ENCODE results near the gene ALDOA. TPM values are rescaled to one million over a fixed set of nuclear protein-coding genes. Genes with fewer than 3 reads are reported as not detected.

Gene ALDOA
- total RNA-seq, 1 donor from 2014 or later = 640 TPM

DNA sequence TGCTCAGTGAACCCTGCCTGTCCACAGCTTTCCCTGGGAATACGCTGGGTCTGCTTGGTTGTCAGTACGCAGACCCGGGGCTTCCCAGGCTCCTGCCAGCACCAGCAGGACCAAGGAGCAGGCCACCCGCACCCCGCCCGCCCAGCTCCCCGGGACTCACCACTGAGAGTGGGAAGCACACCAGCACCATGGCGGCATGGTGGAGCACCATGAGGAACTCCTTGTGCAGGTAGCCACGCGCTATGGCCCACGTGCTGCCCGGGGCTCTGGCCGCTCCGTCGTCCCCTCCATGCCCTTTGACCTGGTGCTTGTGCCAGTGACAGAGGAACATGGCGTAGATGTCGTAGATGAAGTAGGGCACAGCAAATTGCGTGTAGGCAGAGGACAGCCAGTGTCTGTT is 39.1 kb upstream of the ALDOA start:
- no peak for DNase-seq (ENCODE audit: low read depth, low spot score)
- H3K36me3 Mint-ChIP-seq (ENCODE audit: low read depth) = no peaks in the 10 kb centered on the region
- no peak overlapping the region for H3K27ac Mint-ChIP-seq (ENCODE audit: unreplicated experiment)
- H3K4me3 Mint-ChIP-seq = no peak overlapping the region
- TF ChIP-seq, protein P1, sequence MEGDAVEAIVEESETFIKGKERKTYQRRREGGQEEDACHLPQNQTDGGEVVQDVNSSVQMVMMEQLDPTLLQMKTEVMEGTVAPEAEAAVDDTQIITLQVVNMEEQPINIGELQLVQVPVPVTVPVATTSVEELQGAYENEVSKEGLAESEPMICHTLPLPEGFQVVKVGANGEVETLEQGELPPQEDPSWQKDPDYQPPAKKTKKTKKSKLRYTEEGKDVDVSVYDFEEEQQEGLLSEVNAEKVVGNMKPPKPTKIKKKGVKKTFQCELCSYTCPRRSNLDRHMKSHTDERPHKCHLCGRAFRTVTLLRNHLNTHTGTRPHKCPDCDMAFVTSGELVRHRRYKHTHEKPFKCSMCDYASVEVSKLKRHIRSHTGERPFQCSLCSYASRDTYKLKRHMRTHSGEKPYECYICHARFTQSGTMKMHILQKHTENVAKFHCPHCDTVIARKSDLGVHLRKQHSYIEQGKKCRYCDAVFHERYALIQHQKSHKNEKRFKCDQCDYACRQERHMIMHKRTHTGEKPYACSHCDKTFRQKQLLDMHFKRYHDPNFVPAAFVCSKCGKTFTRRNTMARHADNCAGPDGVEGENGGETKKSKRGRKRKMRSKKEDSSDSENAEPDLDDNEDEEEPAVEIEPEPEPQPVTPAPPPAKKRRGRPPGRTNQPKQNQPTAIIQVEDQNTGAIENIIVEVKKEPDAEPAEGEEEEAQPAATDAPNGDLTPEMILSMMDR (conservative IDR thresholded peaks at IDR 0.05) = no peak
- H3K9me3 Mint-ChIP-seq = no peaks in the 10 kb centered on the region
- H3K27me3 Mint-ChIP-seq (ENCODE audit: low read depth) = peaks cover 33% of the 10 kb centered on the region
- H3K4me1 Mint-ChIP-seq = peaks cover 11% of the 10 kb centered on the region

DNA sequence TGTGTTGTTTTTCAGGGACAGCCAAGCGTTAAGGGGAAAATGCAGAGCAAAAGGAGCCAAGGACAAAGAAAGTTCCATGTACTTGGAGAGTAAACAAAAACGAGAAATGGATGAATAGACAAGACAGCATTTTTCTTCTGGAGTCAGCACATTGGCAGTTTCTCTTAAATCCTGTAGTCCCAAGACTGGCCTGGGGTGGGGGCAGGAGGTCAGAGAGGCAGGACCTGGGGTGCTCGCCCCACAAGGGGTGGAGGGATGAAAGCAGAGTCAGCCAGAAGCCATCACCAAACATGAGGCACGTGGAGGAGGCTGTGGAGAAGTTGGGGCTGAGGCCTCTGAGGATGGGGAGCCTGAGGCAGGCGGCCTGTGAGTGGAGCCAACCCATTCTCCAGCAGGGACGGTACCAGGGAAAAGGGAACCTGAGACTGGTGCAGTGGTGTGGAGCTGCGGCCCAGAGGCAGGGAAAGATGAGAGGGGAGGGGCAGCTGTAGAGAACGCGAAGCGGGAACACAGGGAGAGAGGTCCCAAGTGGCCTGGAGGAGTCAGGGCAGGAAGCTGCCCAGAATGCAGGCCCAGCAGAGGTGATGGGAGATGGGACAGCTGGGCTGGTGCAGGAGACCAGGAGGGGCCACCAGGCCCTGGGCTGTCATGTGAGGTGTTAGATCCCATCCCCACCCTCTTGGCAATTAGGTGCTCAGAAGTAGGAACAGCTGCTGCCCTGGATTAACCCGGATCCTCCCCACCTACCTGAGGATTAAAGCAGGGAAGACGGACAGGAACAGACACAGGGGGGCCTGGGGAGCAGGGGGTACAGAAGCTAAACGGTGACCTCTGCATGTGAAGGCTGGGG is 37.7 kb upstream of the ALDOA start:
- H3K27ac Mint-ChIP-seq (ENCODE audit: unreplicated experiment) = no peak overlapping the region
- H3K4me3 Mint-ChIP-seq = peak overlapping the region; percentile 47
- no peak for DNase-seq (ENCODE audit: low read depth, low spot score)
- H3K36me3 Mint-ChIP-seq (ENCODE audit: low read depth) = no peaks in the 10 kb centered on the region
- peaks cover 40% of the 10 kb centered on the region for H3K27me3 Mint-ChIP-seq (ENCODE audit: low read depth)
- TF ChIP-seq, protein P1 (conservative IDR thresholded peaks at IDR 0.05) = no peak
- H3K9me3 Mint-ChIP-seq = no peaks in the 10 kb centered on the region
- peaks cover 20% of the 10 kb centered on the region for H3K4me1 Mint-ChIP-seq

DNA sequence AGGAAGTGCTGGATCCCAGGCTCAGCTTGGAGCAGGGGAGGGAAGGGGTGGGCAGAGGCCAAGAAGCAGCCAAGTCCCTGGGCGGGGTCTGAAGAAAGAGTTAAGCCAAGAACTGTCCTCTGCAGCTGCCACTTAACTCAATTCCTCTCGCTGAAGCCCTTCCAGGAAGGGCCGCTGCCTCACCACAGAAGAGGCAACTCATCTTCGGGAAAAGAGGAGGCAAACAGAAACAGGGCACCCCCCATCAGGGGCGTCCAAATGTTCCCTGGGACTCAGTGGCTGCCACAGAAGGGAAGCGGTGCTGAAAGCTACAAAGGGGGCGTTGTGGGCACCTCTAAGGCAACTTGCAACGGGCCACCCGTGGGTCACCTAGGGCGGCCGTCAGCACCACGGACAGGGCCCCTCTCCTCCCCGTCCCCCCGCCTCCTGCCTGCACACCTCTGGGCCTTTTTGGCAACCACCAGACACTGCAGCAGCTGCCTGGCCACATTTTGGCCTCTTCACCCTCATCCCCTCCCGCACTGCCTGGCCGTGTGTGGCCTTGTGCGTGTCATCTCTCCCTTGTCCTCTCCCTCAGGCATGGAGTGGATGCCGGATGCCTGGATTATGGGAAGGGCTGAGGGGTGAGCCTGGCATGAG is 37.0 kb upstream of the ALDOA start:
- no peak for DNase-seq (ENCODE audit: low read depth, low spot score)
- H3K36me3 Mint-ChIP-seq (ENCODE audit: low read depth) = no peaks in the 10 kb centered on the region
- H3K27me3 Mint-ChIP-seq (ENCODE audit: low read depth) = peaks cover 40% of the 10 kb centered on the region
- H3K27ac Mint-ChIP-seq (ENCODE audit: unreplicated experiment) = no peak overlapping the region
- TF ChIP-seq, protein P1 (conservative IDR thresholded peaks at IDR 0.05) = no peak
- no peak overlapping the region for H3K4me3 Mint-ChIP-seq
- H3K9me3 Mint-ChIP-seq = no peaks in the 10 kb centered on the region
- H3K4me1 Mint-ChIP-seq = peaks cover 20% of the 10 kb centered on the region

DNA sequence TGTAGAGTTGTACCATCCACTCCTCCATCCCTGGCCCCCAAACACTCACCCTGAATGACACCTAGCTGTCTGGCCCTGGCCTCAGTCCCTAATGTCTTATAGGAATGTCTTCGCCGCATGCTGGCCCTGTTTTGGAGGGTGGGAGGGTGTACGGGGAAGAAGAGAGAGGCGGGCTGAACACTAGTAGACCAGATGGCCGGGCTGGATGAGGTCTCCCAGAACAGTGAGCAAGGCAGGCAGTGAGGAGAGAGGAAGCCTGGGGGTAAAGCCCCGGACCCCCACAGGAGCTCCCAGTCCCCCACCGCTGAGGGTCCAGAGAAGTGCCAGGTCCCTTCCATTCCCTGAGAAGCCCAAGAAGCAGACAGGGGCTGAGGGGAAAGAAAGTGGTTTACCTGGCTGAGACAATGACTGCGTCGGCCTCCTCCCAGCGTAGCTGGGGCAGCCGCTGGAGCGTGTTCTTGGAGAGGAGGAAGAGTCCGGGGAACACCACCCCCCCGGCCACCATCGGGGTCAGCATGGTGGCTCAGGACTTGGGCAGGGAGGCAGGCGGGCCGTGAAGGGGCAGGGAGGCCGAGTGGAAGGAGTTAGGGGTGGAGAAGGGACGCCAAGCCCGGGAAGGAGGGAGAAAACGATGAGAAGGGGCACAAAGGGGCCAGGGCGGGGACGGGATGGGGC is 35.4 kb upstream of the ALDOA start:
- Mint-ChIP-seq H3K36me3 (ENCODE audit: low read depth) (no peaks in the 10 kb centered on the region), H3K27ac (ENCODE audit: unreplicated experiment) (no peak overlapping the region), H3K4me3 (peak overlapping the region; percentile 77), H3K9me3 (no peaks in the 10 kb centered on the region), H3K4me1 (peaks cover 20% of the 10 kb centered on the region), H3K27me3 (ENCODE audit: low read depth) (peaks cover 46% of the 10 kb centered on the region)
- TF ChIP-seq, protein P1 (conservative IDR thresholded peaks at IDR 0.05) = no peak
- DNase-seq (ENCODE audit: low read depth, low spot score) = no peak

DNA sequence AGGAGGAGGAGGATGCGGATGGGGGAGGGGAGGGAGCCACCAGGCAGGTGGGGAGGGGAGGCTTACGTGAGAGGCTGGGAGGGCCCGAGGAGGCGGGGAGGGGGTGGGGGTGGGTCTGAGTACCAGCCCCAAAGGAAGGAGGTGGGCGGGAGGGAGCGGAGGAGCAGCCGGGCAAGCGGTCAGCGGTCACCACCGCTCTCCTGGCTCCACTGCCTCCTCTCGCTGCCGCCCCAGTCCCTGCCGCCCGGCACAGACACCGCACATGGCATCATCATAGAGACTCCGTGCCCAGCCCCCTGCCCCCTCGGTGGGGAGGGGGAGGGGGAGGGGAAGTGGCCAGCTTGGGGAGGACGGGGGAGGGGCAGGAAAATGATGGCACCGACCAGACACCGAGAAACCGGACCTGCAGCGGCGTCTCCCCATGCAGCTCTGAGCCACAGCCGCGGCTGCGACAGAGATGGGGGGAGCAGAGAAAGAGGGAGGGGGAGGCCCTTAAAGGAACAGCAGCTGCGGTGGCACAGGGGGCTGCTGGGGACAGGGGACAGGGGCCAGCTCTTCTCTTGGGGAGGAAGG is 34.6 kb upstream of the ALDOA start, which contains the start of gene TLCD3B:
Gene TLCD3B (minus strand): TSS at position 431 of the 573 bp plus-strand sequence. CDS start 744 bp downstream, outside the sequence.
- peaks cover 52% of the 10 kb centered on the region for H3K27me3 Mint-ChIP-seq (ENCODE audit: low read depth)

More for the DNA sequence above, 34.6 kb upstream of the ALDOA start, which contains the start of gene TLCD3B:
- Mint-ChIP-seq H3K27ac (ENCODE audit: unreplicated experiment) (no peak within 1 kb of the TSS), H3K9me3 (no peaks in the 10 kb centered on the region), H3K4me3 (peak within 1 kb of the TSS; percentile 89), H3K36me3 (ENCODE audit: low read depth) (no peaks in the 10 kb centered on the region), H3K4me1 (peaks cover 20% of the 10 kb centered on the region)
- TF ChIP-seq, protein P1 (conservative IDR thresholded peaks at IDR 0.05) = no peak
- no peak for DNase-seq (ENCODE audit: low read depth, low spot score)

Measured in neural crest cell (in vitro differentiated cells).